Fibroblast of skin of back (primary cell): Measurements from ENCODE around the gene NCAM2.

Experiments used
- DNase-seq: peaks from one replicate; pipeline ENCODE4 v3.0.0-alpha.2; 2013

NCAM2 gene

DNA sequence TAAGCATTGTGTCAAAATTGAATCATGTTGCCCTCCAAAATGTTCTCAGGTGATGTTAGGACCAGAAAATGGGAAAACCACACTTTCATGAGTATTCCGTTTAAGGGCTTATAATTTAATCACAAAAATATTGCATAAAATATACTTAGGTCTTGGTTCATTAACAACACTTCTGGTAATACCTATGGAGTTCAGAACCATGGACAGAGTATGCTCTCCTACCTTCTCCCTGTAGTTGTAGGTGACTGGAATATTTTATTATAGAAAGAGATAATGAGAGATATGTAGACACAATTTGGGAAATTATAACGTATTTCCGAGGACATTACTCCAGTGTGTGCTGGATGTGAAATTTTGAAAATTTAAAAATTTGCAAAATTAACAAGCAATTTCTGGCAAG, 232.5 kb downstream of the NCAM2 start:
- DNase-seq = peak; percentile 17

DNA sequence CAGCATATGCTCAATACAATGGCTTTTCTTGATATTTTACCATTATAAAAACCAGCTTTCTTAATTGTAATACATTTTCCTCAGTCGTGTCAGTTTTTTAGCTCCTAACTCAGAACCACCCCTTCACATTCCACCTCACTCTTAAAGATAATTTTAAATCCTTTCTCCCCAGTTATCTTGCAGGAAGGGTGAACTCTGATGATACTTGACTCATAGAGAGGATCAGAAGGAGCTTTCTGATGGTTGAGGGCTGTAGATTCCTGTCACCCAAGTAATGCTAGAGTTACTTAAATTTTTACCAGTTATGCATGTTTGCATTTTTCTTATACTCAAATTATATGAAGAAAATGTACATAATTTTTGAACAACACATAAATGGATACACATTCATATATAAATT, 233.7 kb downstream of the NCAM2 start:
- peak; percentile 3 for DNase-seq

DNA sequence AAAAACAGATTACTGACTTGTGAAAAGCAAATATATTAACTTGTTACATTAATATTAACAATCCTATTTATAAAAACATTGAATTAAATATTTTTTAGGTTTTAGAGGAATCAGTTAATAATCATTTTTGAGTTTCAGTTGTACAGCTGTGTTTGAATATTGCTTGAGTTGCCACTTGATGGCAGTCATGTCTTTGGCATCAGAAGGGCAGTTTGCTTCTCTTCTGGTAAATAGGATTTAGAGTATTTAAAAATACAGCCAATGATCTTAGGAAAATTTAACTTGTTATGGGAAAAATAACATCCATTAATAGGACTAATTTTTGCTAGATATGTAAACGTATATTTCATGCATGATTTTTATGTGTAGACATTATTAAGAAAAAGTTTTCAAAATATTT, 234.1 kb downstream of the NCAM2 start:
- DNase-seq = peak; percentile 50

DNA sequence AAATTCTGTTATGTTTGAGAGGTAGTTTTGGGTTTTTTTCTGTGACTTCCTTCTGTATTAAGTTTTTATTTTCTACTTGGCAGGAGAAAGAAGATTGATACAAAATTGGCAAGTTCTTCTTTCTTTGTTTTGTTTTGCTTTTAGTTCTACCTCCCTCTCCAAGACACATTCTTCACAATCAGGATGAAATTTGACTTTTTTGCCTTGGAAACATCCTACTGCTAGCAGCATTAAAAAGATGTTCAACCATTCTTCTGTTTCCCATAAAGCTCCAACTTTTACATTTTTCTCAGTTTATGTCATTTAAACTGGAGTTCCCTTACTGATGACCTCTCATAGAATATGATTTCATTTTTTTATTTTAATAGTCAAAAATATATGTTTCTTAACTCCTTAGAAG, 234.8 kb downstream of the NCAM2 start:
- peak; percentile 5 for DNase-seq

DNA sequence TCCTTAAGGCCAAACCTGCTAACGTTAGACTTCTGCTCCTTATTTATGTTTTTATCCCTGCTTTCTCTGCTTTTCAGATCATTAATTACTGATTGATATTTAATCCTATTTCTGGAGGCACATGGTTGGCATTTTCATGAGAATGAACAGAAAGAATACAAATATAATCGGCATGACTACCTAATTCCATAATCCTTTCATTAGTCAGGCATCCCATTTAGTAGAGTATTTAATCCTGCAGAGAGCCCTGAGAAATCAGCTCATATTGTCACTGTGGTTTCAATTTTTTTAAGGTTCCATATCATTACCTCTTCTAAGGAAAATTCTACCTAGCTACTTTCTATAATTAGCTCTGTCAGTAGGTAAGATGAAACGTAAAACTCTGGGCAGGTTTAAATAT, 238.8 kb downstream of the NCAM2 start:
- DNase-seq = no peak

DNA sequence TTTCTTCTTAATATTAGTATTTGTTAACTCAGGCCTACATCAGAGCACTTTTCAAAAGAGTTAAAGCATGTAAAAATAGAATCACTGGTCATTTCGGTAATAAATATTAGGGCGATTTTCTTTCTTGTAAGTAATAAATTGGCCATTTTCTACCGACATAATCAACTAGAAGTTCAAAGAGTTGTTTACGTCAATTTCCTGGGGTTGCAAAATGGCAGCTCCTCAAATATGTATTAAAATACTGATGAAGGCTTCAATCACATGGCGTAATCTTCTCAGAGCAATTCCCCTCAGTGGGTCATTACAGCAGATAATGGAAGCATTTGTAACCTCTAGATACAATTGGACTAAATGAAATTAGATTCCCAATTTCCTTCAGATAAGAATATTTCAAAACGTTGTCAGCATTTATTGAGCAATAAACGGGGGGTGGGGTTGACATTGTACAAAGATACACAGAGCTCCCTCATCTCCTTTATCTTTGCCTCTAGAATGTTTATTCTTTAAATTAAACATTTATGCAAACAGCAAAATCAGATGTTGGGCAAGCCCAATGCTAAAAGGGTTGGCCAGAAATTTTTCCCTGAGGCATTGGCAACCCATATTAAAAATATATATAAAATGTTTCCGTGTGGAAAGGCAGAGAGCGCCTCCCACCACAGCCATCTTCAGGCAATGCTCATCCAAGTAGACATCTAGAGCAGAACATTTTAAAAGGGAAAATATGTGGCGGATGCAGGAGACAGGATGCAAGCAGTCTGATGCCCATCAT, 240.6 kb downstream of the NCAM2 start:
- no peak for DNase-seq

DNA sequence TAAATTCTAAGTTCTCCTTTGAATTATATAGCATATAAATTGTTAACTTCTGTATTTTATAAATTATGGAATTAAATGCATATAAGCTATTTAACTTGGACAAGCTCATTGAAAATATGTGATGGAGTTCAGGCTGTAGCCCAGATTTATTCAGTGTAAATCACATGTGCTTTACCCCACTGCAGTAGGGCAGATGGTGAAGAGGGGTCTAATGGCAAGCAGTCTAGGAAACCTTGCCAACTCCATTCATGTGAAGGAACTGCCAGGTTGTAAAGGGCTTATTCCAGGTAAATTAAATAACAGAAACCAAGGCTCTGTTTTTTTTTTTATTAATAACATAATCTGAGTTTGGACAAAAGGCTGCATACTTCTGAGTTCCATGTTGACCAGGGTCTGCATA, 243.2 kb downstream of the NCAM2 start:
- no peak for DNase-seq

DNA sequence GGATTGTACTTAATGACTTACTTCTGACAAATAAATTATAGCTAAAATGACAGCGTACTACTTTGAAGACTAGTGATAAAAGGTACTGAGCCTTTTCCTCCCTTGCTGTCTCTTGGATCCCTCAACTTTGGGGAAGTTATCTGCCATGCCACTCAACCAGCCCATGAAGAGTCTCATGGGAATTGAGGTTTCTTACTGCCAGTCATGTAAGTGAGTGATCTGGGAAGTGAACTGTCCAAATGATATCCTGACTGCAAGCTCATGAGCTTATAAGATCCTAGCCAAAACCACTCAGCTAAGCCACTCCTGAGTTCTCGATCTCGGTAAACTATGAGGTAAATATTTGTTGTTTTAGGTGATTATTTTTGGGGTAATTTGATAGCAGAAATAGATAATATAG, 247.8 kb downstream of the NCAM2 start:
- no peak for DNase-seq

DNA sequence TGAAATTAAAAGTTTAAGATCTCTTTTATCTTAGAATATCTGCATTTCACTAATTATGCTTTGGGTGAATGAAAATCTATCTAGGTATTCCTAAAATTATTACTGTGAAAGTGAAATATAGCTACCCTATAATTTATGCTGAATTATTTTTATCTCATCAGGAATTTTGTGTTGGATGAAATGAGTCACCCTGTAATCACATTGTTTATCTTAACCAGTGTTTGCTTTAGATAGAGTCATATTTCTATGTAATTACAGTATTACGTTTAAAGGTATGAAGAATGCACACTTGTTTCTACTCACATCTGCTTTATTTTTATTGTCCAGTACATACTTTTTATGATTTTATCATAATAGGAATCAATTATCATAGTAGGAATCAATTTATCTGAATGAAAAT, 249.2 kb downstream of the NCAM2 start:
- peak; percentile 23 for DNase-seq

DNA sequence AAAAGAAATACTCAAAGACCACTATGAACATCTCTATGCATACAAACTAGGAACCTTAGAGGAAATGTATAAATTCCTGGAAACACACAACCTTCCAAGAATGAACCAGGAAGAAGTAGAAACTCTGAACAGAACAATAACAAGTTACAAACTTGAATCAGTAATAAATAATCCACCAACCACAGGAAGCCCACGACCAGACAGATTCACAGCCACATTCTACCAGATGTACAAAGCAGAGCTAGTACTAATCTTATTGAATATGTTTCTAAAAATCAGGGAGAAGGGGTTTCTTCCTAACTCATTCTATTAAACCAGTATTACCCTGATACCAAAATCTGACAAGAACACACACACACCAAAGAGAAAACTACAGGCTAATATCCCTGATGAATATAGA, 263.8 kb downstream of the NCAM2 start:
- no peak for DNase-seq

DNA sequence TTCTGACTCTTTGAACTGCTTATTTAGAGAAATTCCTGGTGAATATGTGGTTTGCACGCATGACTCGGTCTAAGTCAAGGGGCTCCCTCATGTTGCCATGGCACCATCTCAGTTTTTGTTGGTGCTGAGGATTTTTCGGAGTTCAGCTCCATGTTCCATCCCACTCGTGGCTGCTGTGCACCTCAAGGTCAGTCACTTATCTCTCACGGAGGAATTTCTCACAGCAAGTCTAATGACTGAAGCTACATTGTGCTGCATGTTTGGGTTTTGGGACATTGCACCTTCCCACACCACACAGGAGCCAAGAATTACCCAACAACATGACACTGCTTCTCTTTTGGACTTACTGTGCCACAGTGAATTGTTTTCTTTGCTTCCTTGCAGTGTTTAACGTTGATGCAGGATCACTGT, 269.9 kb downstream of the NCAM2 start:
- DNase-seq = no peak

DNA sequence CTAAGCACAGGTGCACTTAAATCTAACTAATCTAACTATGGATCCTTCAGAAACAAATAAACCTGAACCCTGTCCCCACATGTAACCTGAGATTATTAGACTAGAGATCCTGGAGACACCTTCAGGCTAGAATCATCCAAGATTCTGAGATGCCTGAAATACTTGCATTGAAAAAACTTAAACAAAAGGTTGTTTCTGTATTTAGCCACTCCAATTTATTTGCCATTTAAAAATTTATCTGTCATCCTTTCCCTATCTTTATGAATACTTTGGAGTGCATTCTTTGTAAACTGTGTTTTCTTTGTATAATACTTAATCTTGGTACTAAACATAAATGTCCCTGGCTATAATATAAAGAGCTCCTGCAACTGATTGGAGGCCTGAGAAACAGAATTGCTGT, 270.7 kb downstream of the NCAM2 start:
- no peak for DNase-seq

DNA sequence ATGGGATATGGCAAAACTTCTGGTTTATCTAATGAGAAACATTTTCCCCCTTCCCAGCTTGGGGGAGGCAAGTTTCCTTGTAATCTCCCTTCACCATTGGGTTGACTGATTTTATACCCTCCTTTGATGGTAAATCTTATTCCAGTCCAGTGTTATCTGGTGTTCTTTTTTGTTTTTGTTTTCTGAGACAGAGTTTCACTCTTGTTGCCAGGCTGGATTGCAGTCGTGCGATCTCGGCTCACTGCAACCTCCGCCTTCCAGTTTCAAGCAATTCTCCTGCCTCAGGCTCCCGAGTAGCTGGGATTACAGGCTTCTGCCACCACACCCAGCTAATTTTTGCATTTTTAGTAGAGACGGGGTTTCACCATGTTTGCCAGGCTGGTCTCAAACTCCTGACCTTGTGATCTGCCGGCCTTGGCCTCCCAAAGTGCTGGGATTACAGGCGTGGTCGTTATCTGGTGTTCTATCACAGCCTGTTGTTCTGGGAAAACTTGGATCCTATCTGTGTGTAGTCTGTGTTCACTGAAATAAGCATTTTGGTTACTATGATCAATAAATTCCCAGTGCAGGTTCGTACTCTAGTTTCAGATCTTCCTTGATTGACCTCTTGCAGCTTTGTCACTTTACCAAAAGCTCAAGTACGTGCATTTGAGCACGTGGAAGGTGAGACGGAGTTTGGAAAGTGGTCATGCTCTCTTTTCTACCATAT, 281.1 kb downstream of the NCAM2 start:
- DNase-seq = no peak

DNA sequence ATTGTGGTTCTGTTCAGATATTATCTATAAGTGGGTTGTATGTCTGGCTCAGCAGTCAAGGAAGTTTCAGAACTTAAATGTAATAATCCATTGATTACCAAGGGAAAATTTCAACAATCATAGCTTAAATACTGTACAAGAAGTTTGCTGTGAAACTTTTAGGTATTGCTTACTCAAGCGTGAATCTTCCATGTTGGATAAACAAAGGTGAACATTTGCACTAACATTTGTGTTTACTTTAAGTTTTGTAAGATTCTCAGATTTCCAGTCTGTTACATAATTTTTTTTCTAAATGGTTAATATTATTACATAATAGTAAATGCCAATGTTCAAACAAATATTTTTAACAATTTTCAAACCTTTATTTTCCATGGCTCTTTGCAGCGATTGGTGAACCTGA, 285.6 kb downstream of the NCAM2 start:
- DNase-seq = no peak

DNA sequence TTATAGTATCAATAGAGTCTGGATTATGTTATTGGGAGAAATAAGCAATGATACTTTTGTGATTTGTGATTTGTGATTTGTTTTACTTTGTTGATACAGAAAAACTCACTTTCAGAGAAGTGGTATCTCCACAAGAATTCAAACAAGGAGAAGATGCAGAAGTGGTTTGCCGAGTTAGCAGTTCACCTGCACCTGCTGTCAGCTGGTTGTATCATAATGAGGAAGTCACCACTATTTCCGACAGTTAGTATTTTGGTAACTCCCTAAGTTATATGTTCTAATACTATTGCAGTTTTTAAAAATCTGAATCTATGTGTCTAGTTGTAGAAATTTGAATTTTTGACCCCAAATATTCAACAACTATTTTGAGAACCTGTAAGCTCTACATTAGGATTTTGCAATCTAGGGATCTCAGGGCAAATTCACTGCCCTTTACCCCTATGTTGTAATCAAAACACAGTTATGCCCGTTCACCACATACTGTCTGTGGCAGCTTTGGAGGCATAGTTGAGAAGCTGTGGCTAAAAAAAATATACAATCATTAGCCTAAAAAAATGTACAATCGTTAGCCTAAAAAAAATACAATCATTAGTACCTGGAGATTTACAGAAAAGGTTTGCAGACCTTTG, 288.1 kb downstream of the NCAM2 start:
- no peak for DNase-seq

DNA sequence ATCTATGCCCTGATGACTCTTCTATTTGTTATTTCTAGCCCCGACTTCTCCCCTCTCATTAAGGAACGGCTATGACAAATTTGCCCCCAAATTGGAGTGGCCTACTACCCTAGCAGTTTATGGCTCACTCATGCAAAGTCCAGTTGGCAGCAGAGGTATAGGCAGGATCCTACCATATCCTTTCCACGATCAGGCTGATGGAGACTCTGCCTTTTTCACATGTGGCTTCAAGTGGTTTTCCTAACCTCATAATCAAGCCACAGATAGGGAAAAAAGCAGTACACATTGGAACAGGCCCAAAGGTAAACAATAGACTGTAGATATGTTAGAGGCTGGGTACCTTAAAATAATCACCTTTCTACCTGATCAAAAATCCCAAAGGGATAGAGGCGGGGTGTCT, 292.5 kb downstream of the NCAM2 start:
- DNase-seq = no peak

DNA sequence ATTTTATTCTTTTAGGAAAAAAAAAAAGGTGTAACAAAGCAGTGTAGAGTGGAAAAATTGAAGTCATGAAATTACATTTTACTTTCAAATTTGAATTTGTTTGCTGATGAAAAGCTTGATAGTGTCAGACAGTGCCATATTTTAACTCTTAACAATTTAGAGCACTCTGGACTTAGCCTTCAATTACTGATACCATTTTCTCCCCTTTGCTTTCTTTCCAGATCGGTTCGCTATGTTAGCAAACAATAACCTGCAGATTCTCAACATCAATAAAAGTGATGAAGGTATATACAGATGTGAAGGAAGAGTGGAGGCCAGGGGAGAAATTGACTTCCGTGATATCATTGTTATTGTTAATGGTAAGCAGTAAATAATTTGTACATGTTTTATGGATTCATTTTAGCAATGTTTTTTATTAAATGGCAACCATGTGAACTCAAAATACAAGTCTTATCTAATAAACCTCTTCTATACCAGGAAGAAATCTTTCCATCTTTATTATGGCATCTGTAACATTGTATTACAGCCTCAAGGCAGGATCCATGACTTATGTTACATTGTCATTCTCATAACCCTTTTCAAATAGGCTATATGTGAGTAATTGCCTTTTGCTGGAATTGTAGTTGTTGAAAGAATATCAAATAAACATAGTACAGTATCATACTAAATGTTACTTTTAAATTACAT, 293.8 kb downstream of the NCAM2 start:
- no peak for DNase-seq

DNA sequence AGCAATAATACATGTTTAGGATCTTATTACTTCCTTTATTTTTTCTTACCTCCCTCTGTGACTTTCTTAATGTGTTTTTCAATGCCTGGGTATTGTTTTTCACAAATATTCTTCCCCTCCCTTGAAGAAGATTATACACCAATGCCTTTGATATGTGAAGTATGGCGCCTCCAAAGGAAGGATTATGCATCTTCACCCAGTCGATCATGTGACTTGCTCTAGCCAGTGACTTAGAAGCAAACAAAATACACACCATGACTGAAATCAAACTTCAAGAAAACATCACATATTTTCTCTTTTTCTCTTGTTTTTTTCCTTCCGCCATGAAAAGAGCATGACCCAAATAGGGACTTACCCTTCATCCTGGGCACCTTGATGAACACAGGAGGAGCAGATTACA, 297.1 kb downstream of the NCAM2 start:
- no peak for DNase-seq

DNA sequence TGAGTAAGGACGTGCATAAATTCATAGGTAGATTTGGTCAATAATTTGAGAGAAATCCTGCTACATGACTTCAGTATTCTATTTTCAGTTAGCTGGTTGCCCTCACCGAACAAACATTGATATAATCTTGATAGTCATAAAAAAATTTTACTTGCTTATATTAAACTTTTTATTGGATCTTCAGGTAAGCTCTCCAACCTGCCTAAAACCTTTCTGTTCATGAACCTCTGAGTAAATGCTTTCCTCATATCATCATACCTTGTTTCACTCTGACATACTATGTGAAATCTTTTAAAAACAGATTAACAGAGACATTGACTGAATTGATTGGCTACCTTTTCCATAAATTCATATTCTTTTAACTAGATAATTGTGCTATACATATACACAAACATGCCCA, 299.0 kb downstream of the NCAM2 start:
- no peak for DNase-seq

DNA sequence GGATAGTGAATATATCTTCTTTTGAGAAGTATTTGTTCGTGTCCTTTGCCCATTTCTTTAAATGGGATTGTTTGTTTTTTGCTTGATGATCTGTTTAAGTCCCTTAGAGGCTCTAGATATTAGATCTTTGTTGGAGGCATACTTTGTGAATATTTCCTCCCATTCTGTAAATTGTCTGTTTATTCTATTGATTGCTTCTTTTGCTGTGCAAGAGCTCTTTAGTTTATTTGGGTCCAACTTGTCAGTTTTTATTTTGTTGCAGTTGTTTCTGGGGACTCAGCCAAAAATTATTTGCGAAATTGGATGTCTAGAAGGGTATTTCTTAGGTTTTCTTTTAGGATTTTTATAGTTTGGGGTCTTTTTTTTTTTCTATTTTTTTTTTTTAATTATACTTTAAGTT, 302.8 kb downstream of the NCAM2 start:
- no peak for DNase-seq

DNA sequence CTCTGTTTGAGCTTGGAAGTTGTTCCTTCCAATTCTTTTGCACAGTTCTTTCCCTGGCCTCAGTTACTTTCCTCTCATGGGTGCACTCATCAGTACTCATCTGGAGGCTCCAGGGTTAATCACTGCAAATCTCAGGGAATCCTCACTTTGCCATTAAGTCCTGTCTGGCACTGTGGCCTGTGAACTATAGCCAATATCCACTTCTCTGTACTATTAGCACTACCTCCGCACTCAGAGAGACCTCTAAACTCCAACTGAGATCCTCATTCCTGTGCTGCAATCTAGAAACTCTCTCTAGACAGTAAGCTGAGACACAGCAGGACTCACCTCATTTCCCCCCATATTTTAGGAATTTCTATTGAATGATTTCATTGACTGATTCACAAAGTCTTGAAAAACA, 311.3 kb downstream of the NCAM2 start:
- DNase-seq = no peak

DNA sequence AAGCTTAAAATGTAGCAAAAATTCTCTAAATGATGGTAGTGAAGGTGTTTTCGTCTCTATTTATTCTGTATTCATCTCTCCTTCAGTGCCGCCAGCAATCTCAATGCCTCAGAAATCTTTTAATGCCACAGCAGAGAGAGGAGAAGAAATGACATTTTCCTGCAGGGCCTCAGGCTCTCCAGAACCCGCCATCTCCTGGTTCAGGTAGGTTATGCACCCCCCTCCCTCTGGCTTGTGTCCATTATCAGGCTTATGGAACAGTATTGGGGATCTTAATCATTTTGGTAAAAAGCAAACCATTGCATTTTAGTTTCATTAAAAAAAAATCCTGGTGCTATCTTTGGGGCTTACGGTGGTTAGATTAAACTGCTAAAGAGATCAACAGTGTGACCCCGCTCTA, 326.1 kb downstream of the NCAM2 start:
- DNase-seq = no peak

DNA sequence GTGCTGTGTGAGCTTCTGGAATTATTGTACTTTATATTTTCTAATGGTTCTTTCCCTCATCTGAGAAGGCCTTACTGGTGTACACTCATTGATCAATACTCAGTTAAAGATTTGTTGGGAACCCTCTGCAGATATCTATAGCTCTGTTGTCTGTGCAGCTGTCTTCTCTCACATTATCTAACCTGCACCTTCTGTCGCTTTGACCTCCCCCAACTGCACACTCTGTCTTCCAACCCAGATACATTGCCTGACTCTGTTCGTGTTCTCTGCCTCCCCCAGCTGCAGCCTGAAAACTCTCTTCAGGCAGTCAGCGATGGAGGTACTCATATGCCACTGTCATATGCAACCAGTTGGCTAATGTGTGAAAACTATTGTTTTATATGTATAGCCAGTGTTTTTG, 334.3 kb downstream of the NCAM2 start:
- no peak for DNase-seq
